SK-N-SH treated with all-trans-retinoic acid at 6 μM for 48 hours (cell line): Measurements from ENCODE around the gene TXN.

ENCODE experiments used
- ATAC-seq: fragments of 200-7000 bp; cut with Tn5 transposase; 3 replicates; pipeline ENCODE4 v1.9.1; 2020; ENCODE audit warnings: mild to moderate bottlenecking, moderate library complexity
- ARNTL ChIP-seq: fragments of 450-650 bp; formaldehyde crosslinking; IDR thresholded peaks from 2 replicates; pipeline ENCODE4 v1.5.0; 2020; ENCODE audit warnings: low read depth, mild to moderate bottlenecking, moderate library complexity, borderline replicate concordance
- BACH2 ChIP-seq: fragments of 250-450 bp; sonication (Bioruptor Pico); IDR thresholded peaks from 2 replicates; pipeline ENCODE4 v1.9.0; 2021; ENCODE audit warnings: mild to moderate bottlenecking, borderline replicate concordance
- CSDC2 ChIP-seq: fragments of 250-450 bp; sonication (Bioruptor Pico); IDR thresholded peaks from 2 replicates; pipeline ENCODE4 v1.5.0; 2020; ENCODE audit warnings: mild to moderate bottlenecking, moderate library complexity
- ESRRG ChIP-seq: fragments of 250-450 bp; sonication (Bioruptor Pico); IDR thresholded peaks from 2 replicates; pipeline ENCODE4 v1.6.1; 2021; ENCODE audit warnings: mild to moderate bottlenecking
- GLIS3 ChIP-seq: fragments of 250-450 bp; sonication (Bioruptor Pico); IDR thresholded peaks from 2 replicates; pipeline ENCODE4 v1.5.0; 2020; ENCODE audit warnings: mild to moderate bottlenecking, moderate library complexity
- ISL1 ChIP-seq: fragments of 250-450 bp; sonication (Bioruptor Pico); IDR thresholded peaks from 2 replicates; pipeline ENCODE4 v2.1.2; 2022; ENCODE audit warnings: mild to moderate bottlenecking, moderate library complexity
- OSR1 ChIP-seq: fragments of 250-450 bp; sonication (Bioruptor Pico); IDR thresholded peaks from 2 replicates; pipeline ENCODE4 v1.8.0; 2022; ENCODE audit warnings: moderate library complexity, mild to moderate bottlenecking, inconsistent platforms
- SNAI2 ChIP-seq: fragments of 250-450 bp; sonication (Bioruptor Pico); IDR thresholded peaks from 2 replicates; pipeline ENCODE4 v1.5.0; 2020; ENCODE audit warnings: mild to moderate bottlenecking, moderate library complexity
- TCF4 ChIP-seq: fragments of 250-450 bp; sonication (Bioruptor Pico); IDR thresholded peaks from 2 replicates; pipeline ENCODE4 v1.8.0; 2021; ENCODE audit warnings: mild to moderate bottlenecking, moderate library complexity, borderline replicate concordance
- TOX ChIP-seq: fragments of 250-450 bp; sonication (Bioruptor Pico); IDR thresholded peaks from 2 replicates; pipeline ENCODE4 v1.8.0; 2021; ENCODE audit warnings: mild to moderate bottlenecking, moderate library complexity, borderline replicate concordance
- ZC3H10 ChIP-seq: fragments of 250-450 bp; sonication (Bioruptor Pico); IDR thresholded peaks from 2 replicates; pipeline ENCODE4 v1.5.1; 2021; ENCODE audit warnings: mild to moderate bottlenecking, moderate library complexity
- ZFP3 ChIP-seq: fragments of 250-450 bp; sonication (Bioruptor Pico); IDR thresholded peaks from 2 replicates; pipeline ENCODE4 v1.5.0; 2020; ENCODE audit warnings: mild to moderate bottlenecking, moderate library complexity
- ZFP30 ChIP-seq: fragments of 450-650 bp; formaldehyde crosslinking; IDR thresholded peaks from 2 replicates; pipeline ENCODE4 v1.5.0; 2022; ENCODE audit warnings: mild to moderate bottlenecking, moderate library complexity
- ZNF565 ChIP-seq: fragments of 450-650 bp; formaldehyde crosslinking; conservative IDR thresholded peaks from 2 replicates; pipeline ENCODE4 v1.5.0; 2020; ENCODE audit warnings: low read depth, mild to moderate bottlenecking, moderate library complexity
- ZNF70 ChIP-seq: fragments of 450-650 bp; formaldehyde crosslinking; IDR thresholded peaks from 2 replicates; pipeline ENCODE4 v1.5.0; 2020; ENCODE audit warnings: mild to moderate bottlenecking, moderate library complexity
- ZNF8 ChIP-seq: fragments of 450-650 bp; formaldehyde crosslinking; IDR thresholded peaks from 2 replicates; pipeline ENCODE4 v1.5.0; 2020; ENCODE audit warnings: mild to moderate bottlenecking, moderate library complexity
- TF ChIP-seq, protein P1 (sequence below): fragments of 250-450 bp; sonication (Bioruptor Pico); IDR thresholded peaks from 2 replicates; pipeline ENCODE4 v1.8.0; 2021; ENCODE audit warnings: low read depth, mild to moderate bottlenecking, moderate library complexity, borderline replicate concordance
- TF ChIP-seq, protein P2 (sequence below): fragments of 250-450 bp; sonication (Bioruptor Pico); IDR thresholded peaks from 2 replicates; pipeline ENCODE4 v1.5.1; 2021; ENCODE audit warnings: mild to moderate bottlenecking, moderate library complexity
- TF ChIP-seq, protein P3 (sequence below): fragments of 250-450 bp; sonication (Bioruptor Pico); IDR thresholded peaks from 2 replicates; pipeline ENCODE4 v1.8.0; 2020; ENCODE audit warnings: mild to moderate bottlenecking, moderate library complexity, borderline replicate concordance
- TF ChIP-seq, protein P4 (sequence below): fragments of 250-450 bp; sonication (Bioruptor Pico); IDR thresholded peaks from 2 replicates; pipeline ENCODE4 v1.5.0; 2020; ENCODE audit warnings: mild to moderate bottlenecking, moderate library complexity
- TF ChIP-seq, protein P5 (sequence below): fragments of 250-450 bp; sonication (Bioruptor Pico); IDR thresholded peaks from 2 replicates; pipeline ENCODE4 v1.5.1; 2020; ENCODE audit warnings: low read depth, mild to moderate bottlenecking, moderate library complexity

TXN gene

DNA sequence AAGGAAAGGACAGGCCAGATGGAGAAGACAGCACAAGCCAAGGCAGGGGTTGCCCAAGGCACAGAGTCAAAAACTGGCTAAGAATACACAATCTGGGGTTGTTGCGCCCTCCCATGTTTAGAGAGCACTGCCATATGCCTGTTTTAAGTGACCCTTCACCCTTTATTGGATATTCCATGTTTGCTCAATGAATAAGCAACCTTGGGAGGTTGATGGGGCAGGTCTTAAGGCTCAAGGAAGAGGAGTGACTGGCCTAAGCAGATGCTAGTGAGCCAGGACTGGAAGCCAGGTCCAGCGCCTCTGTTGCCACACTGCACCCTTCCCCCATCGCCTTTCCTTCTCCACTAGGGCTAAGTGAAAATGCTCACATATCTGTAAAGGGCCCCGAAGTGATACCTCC, 6.7 kb downstream of the TXN start:
- TF ChIP-seq BACH2 (CRISPR knock-in tag), result no peak
- no peak for TF ChIP-seq TCF4 (CRISPR knock-in tag)
- no peak for TF ChIP-seq GLIS3 (CRISPR knock-in tag)
- TF ChIP-seq ZNF565, result no peak
- no peak for TF ChIP-seq TOX (CRISPR knock-in tag)
- no peak for TF ChIP-seq ZFP3 (CRISPR knock-in tag)
- no peak for TF ChIP-seq ZC3H10 (CRISPR knock-in tag)
- TF ChIP-seq CSDC2 (CRISPR knock-in tag), result no peak
- TF ChIP-seq, protein P1, sequence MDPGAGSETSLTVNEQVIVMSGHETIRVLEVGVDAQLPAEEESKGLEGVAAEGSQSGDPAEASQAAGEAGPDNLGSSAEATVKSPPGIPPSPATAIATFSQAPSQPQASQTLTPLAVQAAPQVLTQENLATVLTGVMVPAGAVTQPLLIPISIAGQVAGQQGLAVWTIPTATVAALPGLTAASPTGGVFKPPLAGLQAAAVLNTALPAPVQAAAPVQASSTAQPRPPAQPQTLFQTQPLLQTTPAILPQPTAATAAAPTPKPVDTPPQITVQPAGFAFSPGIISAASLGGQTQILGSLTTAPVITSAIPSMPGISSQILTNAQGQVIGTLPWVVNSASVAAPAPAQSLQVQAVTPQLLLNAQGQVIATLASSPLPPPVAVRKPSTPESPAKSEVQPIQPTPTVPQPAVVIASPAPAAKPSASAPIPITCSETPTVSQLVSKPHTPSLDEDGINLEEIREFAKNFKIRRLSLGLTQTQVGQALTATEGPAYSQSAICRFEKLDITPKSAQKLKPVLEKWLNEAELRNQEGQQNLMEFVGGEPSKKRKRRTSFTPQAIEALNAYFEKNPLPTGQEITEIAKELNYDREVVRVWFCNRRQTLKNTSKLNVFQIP, result no peak
- TF ChIP-seq, all 23 proteins: peak for 0
- ATAC-seq, result no peak

DNA sequence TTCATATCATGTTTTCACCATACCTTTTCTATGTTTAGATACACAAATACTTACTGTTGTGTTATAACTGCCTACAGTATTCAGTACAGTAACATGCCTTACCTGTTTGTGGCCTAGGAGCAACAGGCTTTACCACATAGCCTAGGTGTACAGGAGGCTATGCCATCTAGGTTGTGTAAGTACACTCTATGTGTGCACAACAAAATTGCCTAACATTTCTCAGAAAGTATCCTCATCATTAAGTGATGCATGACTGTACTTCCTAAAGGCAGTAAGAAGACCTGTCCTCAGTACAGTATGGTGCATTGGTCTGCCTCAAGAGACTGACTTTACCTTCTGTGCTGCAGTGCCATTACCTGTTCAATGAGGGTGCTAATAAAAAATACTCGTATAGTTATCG, 7.9 kb downstream of the TXN start:
- TF ChIP-seq OSR1 (CRISPR knock-in tag), result no peak
- no peak for TF ChIP-seq BACH2 (CRISPR knock-in tag)
- TF ChIP-seq, protein P2, sequence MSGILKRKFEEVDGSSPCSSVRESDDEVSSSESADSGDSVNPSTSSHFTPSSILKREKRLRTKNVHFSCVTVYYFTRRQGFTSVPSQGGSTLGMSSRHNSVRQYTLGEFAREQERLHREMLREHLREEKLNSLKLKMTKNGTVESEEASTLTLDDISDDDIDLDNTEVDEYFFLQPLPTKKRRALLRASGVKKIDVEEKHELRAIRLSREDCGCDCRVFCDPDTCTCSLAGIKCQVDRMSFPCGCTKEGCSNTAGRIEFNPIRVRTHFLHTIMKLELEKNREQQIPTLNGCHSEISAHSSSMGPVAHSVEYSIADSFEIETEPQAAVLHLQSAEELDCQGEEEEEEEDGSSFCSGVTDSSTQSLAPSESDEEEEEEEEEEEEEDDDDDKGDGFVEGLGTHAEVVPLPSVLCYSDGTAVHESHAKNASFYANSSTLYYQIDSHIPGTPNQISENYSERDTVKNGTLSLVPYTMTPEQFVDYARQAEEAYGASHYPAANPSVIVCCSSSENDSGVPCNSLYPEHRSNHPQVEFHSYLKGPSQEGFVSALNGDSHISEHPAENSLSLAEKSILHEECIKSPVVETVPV (CRISPR knock-in tag), result no peak
- no peak for TF ChIP-seq ESRRG (CRISPR knock-in tag)
- TF ChIP-seq, protein P3, sequence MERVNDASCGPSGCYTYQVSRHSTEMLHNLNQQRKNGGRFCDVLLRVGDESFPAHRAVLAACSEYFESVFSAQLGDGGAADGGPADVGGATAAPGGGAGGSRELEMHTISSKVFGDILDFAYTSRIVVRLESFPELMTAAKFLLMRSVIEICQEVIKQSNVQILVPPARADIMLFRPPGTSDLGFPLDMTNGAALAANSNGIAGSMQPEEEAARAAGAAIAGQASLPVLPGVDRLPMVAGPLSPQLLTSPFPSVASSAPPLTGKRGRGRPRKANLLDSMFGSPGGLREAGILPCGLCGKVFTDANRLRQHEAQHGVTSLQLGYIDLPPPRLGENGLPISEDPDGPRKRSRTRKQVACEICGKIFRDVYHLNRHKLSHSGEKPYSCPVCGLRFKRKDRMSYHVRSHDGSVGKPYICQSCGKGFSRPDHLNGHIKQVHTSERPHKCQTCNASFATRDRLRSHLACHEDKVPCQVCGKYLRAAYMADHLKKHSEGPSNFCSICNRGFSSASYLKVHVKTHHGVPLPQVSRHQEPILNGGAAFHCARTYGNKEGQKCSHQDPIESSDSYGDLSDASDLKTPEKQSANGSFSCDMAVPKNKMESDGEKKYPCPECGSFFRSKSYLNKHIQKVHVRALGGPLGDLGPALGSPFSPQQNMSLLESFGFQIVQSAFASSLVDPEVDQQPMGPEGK (CRISPR knock-in tag), result no peak
- TF ChIP-seq ZFP3 (CRISPR knock-in tag), result no peak
- no peak for TF ChIP-seq ISL1 (CRISPR knock-in tag)
- TF ChIP-seq SNAI2, result no peak
- no peak for ATAC-seq

DNA sequence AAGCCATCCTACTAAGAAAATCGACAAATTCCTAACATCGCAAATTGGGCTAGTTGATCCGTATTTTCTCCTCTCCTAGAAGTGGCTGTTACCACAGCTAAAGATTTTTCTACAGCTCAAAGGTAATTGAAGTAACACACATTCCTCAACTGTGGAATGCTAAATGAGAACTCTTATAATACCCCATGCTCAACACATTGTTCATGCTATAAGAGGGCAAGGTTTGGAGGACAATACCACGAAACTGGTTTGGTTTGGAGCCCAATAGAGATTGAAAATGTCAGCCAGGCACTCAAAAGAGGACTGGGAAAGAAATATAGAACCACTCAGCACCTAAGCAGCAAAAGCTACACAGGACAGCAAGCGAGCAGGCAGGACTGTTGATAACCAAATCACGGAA, 10.1 kb downstream of the TXN start:
- no peak for TF ChIP-seq CSDC2 (CRISPR knock-in tag)
- no peak for TF ChIP-seq ARNTL (CRISPR knock-in tag)
- no peak for TF ChIP-seq ZC3H10 (CRISPR knock-in tag)
- no peak for TF ChIP-seq ZNF8 (CRISPR knock-in tag)
- TF ChIP-seq ZFP30 (CRISPR knock-in tag), result no peak
- TF ChIP-seq, protein P2 (CRISPR knock-in tag), result no peak
- no peak for TF ChIP-seq GLIS3 (CRISPR knock-in tag)
- TF ChIP-seq, protein P1, result no peak
- TF ChIP-seq, protein P4, sequence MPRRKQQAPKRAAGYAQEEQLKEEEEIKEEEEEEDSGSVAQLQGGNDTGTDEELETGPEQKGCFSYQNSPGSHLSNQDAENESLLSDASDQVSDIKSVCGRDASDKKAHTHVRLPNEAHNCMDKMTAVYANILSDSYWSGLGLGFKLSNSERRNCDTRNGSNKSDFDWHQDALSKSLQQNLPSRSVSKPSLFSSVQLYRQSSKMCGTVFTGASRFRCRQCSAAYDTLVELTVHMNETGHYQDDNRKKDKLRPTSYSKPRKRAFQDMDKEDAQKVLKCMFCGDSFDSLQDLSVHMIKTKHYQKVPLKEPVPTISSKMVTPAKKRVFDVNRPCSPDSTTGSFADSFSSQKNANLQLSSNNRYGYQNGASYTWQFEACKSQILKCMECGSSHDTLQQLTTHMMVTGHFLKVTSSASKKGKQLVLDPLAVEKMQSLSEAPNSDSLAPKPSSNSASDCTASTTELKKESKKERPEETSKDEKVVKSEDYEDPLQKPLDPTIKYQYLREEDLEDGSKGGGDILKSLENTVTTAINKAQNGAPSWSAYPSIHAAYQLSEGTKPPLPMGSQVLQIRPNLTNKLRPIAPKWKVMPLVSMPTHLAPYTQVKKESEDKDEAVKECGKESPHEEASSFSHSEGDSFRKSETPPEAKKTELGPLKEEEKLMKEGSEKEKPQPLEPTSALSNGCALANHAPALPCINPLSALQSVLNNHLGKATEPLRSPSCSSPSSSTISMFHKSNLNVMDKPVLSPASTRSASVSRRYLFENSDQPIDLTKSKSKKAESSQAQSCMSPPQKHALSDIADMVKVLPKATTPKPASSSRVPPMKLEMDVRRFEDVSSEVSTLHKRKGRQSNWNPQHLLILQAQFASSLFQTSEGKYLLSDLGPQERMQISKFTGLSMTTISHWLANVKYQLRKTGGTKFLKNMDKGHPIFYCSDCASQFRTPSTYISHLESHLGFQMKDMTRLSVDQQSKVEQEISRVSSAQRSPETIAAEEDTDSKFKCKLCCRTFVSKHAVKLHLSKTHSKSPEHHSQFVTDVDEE, result no peak
- no peak for TF ChIP-seq TOX (CRISPR knock-in tag)
- no peak for TF ChIP-seq BACH2 (CRISPR knock-in tag)
- no peak for TF ChIP-seq TCF4 (CRISPR knock-in tag)
- TF ChIP-seq OSR1 (CRISPR knock-in tag), result no peak
- TF ChIP-seq, protein P5, sequence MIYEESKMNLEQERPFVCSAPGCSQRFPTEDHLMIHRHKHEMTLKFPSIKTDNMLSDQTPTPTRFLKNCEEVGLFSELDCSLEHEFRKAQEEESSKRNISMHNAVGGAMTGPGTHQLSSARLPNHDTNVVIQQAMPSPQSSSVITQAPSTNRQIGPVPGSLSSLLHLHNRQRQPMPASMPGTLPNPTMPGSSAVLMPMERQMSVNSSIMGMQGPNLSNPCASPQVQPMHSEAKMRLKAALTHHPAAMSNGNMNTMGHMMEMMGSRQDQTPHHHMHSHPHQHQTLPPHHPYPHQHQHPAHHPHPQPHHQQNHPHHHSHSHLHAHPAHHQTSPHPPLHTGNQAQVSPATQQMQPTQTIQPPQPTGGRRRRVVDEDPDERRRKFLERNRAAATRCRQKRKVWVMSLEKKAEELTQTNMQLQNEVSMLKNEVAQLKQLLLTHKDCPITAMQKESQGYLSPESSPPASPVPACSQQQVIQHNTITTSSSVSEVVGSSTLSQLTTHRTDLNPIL, result no peak
- no peak for TF ChIP-seq SNAI2
- no peak for TF ChIP-seq ESRRG (CRISPR knock-in tag)
- TF ChIP-seq ZNF70, result no peak
- TF ChIP-seq ZFP3 (CRISPR knock-in tag), result no peak
- no peak for ATAC-seq
